ENCODE results near the gene CTU1. TPM values are rescaled to one million over a fixed set of nuclear protein-coding genes. Genes with fewer than 3 reads are reported as not detected.

Gene CTU1
- total and polyA plus RNA-seq, 2 of the 4 experiments (the other 2 are of a cell fraction), result 2.0 to 3.3 TPM

DNA sequence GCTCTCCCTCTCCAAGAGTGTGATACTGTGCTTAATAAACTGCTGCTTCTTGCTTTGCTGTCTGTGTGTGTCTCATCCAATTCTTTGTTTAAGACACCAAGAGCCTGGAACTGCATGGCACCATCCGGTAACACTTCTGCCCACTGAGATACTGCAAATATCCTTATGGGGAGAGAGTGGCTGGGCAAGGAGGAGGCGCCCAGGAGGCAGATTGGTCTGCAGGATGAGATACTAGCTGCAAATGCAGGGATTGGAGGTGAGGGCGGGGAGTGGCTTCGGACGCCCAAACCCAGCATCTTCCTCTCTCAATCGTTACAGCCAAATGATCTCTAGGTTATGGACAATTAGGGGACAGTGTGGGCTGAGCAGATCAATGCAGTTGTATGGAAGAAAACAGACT lies 32.2 kb upstream of the CTU1 start:
- H4K8ac ChIP-seq (ENCODE audit: low read depth in 2 of 2, low read length in 2 of 2), result no peak overlapping the region
- CTCF ChIA-PET, result no interaction called here
- no peak overlapping the region for H3K27ac ChIP-seq (ENCODE audit: insufficient read depth, low read length)
- DNase-seq (no peak), ATAC-seq (ENCODE audit: low read depth) (no peak)
- H3K4me2 ChIP-seq (ENCODE audit: low read depth, low read length), result no peak overlapping the region
- H3K79me1 ChIP-seq (ENCODE audit: low read depth in 1 of 2, low read length in 2 of 2), result no peaks in the 10 kb centered on the region
- no peak overlapping the region for H4K91ac ChIP-seq (ENCODE audit: insufficient read depth, low read depth, low read length)
- POLR2A ChIA-PET (ENCODE audit: unreplicated experiment), result no interaction called here
- WGBS, 2 experiments (ENCODE audit: extremely low coverage in 2 of 2, insufficient read length in 1 of 2), result no CpG with 5 or more reads among the region's 6 CpGs
- H3K27me3 ChIP-seq (ENCODE audit: control insufficient read depth, insufficient read depth, low read length), result peaks cover 7% of the 10 kb centered on the region
- no peak overlapping the region for H2AK9ac ChIP-seq (replicated peaks; ENCODE audit: low read depth, low read length, poor library complexity)
- H2AFZ ChIP-seq (replicated peaks; ENCODE audit: low read length, poor library complexity), result no peak overlapping the region
- H3K9ac ChIP-seq (ENCODE audit: low read depth, low read length), result no peak overlapping the region
- no peak overlapping the region for H2BK20ac ChIP-seq (ENCODE audit: low read depth, low read length)
- H4K20me1 ChIP-seq (ENCODE audit: insufficient read depth, low read length), result no peaks in the 10 kb centered on the region
- in situ Hi-C loops (cut with MboI; ENCODE audit: low sequenced_read_pairs) (no loop called here), dilution Hi-C loops (cut with HindIII; ENCODE audit: low sequenced_read_pairs, unreplicated experiment) (no loop called here), intact Hi-C loops (cut with micrococcal nuclease) (no loop called here)
- no peaks in the 10 kb centered on the region for H3K9me3 ChIP-seq (ENCODE audit: control insufficient read depth, insufficient read depth, low read length)
- no peak overlapping the region for H2AK5ac ChIP-seq (ENCODE audit: low read depth, low read length)
- no peak overlapping the region for H3K14ac ChIP-seq (replicated peaks; ENCODE audit: low read depth, low read length)
- H2BK5ac ChIP-seq (ENCODE audit: low read depth, low read length, poor library complexity, severe bottlenecking), result no peak overlapping the region
- no peaks in the 10 kb centered on the region for H3K4me1 ChIP-seq (ENCODE audit: control insufficient read depth, insufficient read depth, low read length)
- H3K56ac ChIP-seq (ENCODE audit: extremely low read depth, insufficient read depth, low read length), result no peak overlapping the region
- no peak overlapping the region for H3K18ac ChIP-seq (ENCODE audit: low read depth, low read length)
- BruUV-seq (replicated peaks), result no TSS peak
- H4K5ac ChIP-seq (ENCODE audit: low read depth, low read length), result no peak overlapping the region
- no peak overlapping the region for H3K4ac ChIP-seq (ENCODE audit: low read depth, low read length)
- no peak overlapping the region for H2BK120ac ChIP-seq (ENCODE audit: low read depth, low read length)
- no peak overlapping the region for H3K4me3 ChIP-seq (ENCODE audit: insufficient read depth, low read depth, low read length)
- no peak overlapping the region for H2BK15ac ChIP-seq (ENCODE audit: low read depth, low read length)
- no peaks in the 10 kb centered on the region for H3K36me3 ChIP-seq (ENCODE audit: control insufficient read depth, insufficient read depth, low read length)
- H3K23ac ChIP-seq (ENCODE audit: low read depth, low read length), result no peak overlapping the region
- TF ChIP-seq CEBPB (IDR thresholded peaks at IDR 0.05; ENCODE audit: low read depth, low read length) (no peak), SMC3 (IDR thresholded peaks at IDR 0.05; ENCODE audit: low read depth, low read length) (no peak), POLR2A (IDR thresholded peaks at IDR 0.05; ENCODE audit: low read depth, low read length) (no peak), MAZ (IDR thresholded peaks at IDR 0.05; ENCODE audit: borderline replicate concordance, low read depth, low read length) (no peak), RAD21 (IDR thresholded peaks at IDR 0.05; ENCODE audit: low read length) (no peak), MXI1 (IDR thresholded peaks at IDR 0.05; ENCODE audit: borderline replicate concordance, low read depth, low read length) (no peak), RFX5 (IDR thresholded peaks at IDR 0.05; ENCODE audit: low read depth, low read length) (no peak)
- TF ChIP-seq, protein P1, sequence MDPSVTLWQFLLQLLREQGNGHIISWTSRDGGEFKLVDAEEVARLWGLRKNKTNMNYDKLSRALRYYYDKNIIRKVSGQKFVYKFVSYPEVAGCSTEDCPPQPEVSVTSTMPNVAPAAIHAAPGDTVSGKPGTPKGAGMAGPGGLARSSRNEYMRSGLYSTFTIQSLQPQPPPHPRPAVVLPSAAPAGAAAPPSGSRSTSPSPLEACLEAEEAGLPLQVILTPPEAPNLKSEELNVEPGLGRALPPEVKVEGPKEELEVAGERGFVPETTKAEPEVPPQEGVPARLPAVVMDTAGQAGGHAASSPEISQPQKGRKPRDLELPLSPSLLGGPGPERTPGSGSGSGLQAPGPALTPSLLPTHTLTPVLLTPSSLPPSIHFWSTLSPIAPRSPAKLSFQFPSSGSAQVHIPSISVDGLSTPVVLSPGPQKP (IDR thresholded peaks at IDR 0.05; ENCODE audit: borderline replicate concordance, low read depth, low read length), result no peak
- no peaks in the 10 kb centered on the region for H3K9me1 ChIP-seq (ENCODE audit: insufficient read depth, low read length)

All from IMR-90 (cell line).